Bone marrow (tissue), 2 donors: ENCODE measurements around the gene PTBP3.

ENCODE experiments used
- DNase-seq, 2 donors: peaks; one replicate each; lab custom pipeline; 2025; lab: John Stamatoyannopoulos, UW

The PTBP3 gene

DNA sequence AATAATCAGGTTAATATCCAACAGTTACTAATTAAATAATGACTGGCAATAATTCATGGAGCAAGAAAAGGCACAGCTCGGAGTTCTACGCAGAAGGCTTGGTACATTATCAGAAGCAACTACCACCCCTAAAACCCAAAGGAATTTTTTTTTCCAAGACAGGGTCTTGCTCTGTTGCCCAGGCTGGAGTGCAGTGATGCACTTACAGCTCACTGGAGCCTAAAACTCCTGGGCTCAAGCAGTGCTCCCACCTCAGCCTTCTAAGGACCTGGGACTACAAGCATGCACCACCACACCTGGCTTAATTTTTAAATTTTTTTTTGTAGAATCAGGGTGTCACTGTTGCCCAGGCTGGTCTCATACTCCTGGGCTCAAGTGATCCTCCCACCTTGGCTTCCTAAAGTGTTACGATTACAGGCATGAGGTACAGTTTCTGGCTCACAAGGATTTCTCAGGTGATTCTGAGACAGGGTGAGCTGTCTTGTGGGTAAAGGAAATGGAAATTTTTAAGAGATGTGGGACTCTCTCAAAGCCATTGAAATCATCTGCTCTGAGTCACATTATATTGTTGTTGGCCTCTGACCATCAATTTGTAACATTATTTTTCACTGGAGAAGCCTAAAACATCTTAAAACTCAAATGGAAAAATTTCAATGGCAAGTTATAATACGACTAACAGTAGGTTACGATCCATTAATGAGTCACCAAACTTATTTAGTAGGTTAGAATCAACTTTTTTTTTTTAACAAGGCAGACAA, 26.8 kb upstream of the PTBP3 start:
- no peak for DNase-seq

DNA sequence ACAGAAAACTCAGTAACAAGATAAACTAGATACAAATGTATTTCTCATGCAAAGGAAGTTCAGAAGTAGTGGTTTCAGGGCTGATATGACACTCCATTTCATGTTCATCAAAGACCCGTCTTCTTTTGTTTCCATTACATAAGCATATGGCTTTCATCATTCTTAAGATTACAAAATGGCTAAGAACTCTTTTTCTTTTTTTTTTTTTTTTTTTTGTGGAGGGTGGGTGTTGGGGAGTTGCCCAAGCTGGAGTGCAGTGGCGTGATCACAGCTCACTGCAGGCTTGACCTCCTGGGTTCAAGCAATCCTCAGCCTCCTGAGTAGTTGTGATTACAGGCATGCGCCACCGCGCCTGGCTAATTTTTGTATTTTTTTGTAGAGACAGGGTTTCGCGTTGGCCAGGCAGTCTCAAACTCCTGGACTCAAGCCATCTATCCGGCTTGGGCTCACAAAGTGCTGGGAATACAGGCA, 22.0 kb upstream of the PTBP3 start:
- DNase-seq, result no peak

DNA sequence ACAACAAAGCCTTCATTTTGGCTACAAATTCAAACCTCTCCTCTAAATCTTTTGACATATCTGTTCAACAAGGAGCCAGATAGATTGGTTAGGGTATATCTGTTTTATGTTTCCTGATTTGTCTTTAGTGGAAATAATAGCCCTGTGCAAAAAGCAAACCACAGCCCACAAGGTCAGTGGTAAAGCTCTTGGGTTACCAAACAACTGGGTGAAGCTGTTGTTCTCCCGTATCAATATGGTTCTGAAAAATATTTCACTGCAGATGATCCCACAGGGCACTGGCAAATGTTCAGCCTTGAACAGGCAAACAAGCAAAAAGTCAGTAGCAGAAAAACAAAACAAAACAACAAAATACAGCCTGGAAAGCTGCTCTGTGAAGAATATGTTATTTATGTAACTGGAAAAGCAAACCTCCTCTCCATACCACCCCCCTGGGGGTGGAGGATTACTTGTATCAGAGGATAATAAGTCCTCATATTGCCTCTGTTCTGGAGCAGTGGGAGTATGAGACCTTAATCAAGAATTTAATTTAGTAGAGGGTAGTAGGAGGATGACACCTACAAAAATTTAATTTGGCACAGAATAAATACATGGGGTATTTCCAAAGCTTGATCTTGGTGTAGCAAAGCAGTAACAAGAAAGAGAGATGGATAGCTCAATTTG, 20.8 kb upstream of the PTBP3 start:
- DNase-seq, result no peak

DNA sequence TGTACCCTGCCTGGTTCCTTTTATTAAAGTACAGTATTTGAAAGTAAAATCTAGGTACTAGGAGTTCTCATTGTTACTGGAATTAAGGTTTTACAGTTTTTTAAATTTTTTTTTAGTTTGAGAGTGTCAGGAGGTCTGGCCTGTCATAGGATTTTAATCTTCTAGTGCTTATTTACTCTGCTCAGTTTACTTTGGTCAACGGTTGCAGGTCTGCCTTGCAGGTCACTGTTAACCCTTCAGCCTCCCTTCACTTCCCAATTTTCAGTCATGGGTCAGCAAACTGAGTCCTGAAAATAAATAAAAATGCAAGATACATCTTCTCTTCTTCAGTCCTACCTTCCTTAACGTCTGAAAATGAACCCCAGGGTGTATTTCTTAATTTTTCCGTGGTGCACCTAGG, 18.8 kb upstream of the PTBP3 start:
- no peak for DNase-seq

DNA sequence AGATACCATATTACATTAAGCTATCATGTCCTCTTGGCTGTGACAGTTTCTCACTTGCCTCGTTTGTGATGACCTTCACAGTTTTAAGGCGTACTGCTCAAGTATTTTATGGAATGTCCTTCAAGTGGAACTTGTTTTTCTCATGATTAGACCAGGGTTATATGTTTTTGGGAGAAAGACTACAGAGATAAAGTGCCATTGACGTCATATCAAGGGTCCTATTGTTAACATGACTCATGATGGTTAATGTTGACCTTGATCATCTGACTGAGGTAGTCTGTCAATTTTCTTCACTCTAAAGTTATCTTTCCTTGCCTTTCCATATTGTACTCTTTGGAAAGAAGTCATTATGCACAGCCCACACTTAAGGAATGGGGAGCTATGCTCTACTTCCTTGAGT, 17.8 kb upstream of the PTBP3 start:
- DNase-seq, result no peak

DNA sequence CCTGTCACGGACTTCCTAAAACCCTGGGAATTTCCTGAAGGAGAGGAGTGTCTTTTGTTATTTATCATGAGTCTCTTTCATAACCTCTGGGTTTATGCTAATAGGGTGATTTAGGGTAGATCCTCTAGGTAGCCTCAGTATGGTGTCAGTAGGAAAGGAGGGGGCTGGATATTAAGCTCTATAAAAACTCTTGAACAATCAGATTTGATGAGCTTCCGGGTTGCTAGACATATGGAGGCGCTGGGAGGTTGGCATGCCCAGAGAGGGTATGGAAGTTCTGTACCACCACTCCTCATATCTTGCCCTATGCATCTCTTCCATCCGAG, 15.6 kb upstream of the PTBP3 start:
- no peak for DNase-seq

DNA sequence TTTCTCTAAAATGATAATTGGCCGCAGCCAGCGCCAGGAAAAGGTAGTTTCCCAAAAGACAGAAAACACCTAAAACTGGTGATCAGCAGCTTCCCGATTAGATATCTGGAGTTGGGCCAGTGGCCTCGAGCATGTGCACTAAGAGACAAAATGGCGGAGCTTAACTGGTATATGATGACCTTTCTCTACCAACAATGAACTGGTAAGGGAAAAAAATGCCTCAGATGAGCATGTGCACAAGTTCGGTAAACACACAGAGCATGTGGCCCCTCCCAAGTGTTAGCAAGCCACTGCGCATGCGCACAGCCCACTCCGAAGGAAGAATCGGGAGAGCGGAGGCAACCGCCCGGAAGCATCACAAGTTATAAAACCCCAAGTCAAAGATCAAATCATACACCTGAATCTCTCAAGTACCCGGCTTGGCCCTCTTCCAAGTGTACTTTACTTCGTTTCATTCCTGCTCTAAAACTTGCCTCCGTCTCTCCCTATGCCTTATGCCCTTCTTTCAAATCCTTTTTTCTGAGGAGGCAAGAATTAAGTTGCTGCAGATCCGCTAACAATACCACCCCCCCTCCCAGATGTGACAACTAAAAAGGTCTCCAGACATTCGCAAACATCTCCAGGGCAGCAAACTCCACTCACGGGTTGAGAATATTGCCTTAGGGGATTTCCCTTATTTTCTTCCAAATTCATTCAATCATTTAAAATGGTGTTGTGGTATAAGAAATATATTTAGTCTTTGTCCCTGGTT, 15.0 kb upstream of the PTBP3 start:
- DNase-seq, result peak in 1 of 2 donors; percentile 4

DNA sequence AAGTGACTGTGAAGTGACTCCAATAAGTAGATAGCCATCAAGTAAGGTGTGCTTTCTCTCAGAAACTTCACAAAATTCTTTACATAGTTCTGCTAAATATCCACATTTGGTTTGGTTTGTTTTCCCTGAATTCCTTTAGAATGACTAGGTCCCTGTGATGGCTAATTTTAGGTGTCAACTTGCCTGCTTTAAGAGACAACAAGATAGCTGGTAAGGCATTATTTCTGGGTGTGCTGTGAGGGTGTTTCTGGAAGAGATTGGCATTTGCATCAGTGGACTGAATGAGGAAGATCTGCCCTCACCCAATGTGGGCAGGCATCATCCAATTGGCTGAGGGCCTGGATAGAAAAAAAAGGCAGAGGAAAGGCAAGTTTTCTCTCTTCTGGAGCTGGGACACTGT, 8.3 kb upstream of the PTBP3 start:
- no peak for DNase-seq

DNA sequence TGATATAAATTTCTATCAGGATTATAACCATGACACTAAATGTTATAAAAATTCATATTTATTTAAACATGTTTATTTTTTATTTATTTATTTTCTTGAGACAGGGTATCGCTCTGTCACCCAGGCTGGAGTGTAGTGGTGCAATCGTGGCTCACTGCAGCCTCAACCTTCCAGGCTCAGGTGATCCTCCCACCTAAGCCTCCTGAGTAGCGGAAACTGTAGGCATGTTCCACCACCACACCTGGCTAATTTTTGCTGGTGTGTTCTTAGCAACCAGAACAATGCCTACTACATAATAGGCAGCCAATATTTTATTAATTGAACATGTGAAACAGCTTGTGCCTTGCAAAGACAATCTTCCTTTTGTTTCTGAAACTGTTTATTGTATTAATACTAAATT, 6.5 kb upstream of the PTBP3 start:
- DNase-seq, result no peak

DNA sequence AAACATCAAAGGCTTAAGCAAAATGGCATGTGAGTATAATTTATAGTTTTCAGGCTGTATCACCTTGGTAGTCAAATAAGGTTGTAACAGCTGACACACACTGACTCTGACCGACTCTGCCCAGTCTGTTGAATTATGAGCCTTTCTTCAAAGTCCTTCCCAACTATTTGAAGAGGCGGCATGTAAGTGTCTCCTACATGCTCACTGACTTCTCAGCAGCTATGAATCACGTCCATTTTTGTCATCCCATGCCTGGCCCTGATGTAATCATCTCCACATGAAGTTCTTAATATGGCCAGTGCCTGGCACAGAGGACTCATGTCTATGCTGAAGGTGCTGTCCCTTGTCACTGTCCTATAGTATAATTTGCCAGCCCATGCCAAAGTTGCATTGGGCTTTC, 5.1 kb upstream of the PTBP3 start:
- no peak for DNase-seq

DNA sequence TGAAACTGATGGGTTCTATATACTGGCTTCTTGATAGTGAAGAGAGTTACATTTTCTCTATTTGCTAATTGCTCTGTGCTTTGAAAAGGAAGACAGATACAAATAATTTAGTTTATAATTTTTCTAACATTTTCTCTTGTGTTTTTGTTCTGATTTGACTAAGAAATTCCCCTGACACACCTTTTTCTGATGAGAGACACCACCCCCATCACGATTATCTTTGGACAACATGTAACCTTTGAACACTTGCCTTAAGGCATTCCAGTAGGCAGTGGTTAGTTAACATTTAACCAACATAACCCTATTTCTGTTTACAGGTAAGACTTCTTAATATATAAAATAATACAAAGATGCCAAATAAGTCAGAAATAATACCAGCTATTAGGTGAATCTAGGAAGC, 4.1 kb upstream of the PTBP3 start:
- DNase-seq, result no peak

DNA sequence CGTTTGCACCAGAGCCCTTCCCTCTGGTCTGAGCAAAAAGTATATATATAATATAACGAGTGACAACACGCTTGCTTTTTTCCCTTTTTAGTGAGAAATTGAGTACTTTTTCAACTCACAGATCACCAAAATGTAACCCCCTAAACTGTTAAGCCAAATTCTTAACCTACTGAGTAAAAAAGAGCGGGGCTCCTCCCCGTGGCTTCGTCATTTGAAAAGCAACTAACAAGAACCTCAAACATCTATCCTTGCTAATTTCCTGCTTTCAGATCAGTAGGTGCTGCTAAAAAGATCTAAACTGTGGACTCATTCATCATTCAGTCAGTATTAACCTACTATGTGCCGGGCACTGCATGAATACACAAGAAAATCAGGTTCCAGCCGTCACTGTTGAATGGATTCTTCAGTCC, 1.0 kb upstream of the PTBP3 start:
- peak in 1 of 2 donors; percentile 40 for DNase-seq

DNA sequence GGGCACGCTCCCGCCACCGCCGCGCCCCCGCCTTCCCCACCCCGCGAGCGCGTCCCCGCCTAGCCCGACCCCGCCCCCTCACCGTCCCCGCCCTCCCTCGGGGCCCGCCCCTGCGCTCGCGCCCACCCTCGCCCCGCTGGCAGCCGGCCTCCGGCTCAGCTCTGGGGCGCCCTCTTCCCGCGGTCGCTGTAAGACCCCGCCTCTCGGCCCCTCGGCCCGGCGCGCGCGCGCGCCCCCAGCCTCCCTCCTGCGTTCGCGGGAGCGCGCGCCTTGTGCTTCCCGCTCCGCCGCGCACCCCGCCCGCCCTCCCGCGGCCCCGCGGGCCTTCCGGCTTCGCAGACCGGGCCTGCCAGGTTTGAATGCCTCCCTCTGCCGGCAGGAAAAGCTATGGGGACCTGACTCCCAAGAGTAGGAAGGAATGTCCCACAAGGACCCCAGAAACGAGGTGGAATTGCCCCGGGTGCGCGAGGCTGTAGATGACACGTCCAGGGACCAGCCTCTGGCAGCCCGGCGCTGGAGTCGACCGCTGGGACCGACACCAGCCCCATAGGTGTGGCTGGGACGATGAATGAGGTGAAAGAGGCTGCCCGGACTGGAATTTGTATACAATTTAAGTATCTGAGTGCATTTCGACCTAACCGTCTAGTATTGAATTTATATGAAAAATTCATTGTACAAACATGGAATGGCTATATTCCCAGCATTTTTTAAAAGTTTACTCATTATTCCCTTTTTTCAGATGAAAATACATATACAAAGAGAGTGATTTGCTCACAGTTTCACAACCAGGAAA, 416 bp upstream of the PTBP3 start:
- DNase-seq, result peak; percentile 85

DNA sequence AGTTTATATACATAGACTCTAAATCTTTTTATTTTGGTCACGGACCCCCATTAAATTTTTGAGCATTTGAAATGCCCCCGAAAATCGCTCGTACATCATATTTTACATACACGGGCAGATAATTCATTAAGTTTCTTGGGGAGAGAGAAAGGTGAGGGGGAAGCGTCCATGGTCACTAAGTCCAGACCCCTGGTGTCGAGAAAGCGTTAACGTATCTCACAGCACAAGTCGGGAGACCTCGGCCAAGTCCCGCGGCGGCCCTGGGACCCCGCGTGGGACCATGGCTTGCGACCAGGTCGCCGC, 794 bp downstream of the PTBP3 start:
- no peak for DNase-seq

DNA sequence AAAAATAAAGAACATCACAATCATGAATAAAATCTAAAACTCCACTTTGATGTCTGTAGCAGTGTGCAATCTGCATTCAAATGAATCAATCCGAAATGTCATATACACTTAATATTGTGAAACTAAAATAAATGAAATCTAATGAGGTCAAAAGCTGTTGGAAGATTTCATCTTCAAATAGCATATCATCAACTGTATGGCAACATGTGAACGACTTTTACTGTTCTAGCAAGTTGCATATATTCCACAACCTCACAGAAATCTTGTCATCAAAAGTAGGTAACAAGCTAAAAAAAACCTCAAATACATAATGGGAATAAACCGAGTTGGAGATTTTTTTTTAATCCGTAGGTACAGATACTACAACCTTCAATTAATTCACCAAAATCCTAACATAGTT, 1.2 kb downstream of the PTBP3 start:
- DNase-seq, result no peak

DNA sequence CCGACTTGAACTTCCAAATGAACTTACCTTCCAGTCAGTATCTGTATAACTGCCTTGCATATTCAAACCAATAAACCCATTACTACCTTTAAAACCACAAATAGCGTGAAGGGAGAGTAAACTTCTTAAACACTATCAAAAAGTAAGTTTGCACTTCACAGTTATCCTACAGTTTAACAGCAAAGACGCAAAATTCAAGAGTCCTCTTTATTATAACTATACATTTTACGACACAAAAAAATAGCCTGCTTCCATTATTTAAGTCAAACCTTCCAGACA, 1.8 kb downstream of the PTBP3 start:
- DNase-seq, result no peak

DNA sequence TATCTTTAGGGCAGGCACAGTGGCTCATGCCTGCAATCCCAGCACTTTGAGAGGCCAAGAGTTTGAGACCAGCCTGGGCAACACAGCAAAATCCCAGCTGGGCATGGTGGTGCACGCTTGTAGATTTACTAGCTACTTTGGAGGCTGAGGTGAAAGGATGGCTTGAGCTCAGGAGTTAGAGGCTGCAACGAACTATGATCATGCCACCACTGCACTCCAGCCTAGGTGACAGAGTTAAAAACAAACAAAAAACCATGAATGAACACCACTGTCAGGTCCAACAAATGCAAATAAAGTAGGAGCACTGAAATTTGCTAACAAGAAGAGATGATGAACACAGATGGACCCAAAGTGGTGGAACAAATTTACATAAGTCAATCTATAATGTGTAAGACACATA, 4.9 kb downstream of the PTBP3 start:
- no peak for DNase-seq

DNA sequence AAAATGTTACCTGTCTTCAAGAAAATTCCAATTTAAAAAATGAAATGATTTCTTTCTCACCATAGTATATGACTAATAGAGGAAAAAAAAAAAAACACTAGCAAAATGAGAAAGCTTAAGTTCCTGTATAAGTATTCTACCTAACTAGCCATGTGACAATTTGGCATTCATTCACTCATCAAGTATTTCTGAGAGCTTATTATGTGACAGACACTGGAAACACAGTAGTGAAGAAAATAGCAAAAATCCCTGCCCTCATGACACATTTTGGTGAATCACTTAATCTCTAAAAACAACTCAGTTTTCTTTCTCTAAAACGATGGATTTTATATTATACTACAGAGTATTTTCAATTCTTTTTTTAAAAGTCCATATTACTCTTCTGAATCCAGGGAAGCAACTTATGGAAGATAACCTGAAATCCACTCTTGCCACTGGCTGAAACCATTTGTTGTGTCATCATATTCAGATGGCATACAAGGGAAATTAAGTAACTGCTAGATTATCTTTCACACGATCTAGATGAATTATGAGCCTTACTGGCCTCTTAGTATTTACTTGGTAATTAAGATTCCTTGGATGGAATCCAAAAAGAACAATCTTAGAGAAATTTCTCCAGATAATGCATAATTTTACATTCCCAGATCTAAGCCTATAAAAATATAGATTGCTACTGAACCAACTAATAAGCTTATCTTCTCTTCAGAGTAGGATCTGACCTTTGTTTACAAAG, 5.5 kb downstream of the PTBP3 start:
- DNase-seq, result no peak

DNA sequence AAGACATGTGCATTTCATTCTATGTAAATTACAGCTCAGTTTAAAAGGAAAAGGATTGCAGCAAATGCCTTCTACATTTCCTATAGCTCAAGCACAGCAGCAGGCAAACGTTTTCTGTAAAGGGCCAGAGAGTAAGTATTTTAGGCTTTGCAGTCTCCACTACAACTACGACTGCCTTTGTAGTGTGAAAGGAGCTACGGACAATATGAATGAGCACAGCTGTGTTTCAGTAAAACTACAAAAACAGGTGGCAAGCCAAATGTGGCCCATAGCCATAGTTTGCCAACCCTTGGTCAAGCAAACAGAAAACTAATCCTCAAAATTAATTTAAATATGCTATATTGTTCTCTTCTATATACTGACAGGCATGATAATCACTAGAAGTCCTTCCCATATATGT, 7.2 kb downstream of the PTBP3 start:
- DNase-seq, result no peak

DNA sequence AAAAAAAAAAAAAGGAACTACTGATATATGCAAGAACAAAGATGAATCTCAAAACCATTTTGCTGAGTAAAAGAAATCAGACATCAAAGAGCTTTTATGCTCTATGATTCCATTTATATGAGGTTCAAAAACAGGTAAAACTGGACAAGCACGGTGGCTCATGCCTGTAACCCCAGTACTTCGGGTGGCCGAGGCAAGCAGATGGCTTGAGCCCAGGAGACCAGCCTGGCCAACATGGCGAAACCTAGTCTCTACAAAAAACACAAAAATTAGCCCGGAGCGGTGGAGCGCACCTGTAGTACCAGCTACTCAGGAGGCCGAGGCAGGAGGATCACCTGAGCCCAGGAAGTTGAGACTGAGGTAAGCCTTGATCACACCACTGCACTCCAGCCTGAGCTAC, 7.8 kb downstream of the PTBP3 start:
- DNase-seq, result no peak

DNA sequence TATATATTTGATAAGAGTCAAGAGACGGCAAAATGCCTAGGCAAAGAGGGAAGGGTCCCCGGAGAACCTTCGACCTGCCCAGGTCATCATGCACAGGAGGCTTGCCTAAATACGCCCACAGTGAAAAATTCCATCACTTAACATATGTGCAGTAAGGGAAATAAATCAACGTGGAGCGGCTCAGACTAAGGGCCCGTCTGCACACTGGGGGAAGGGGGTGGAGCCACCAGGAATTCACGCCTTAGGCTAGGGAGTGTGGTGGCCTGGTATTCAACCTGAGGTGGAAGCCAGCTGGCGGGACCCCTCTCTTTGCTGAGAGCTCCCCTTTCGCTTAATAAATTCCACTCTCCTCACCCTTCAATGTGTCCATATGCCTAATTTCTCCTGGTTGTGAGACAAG, 8.3 kb downstream of the PTBP3 start:
- no peak for DNase-seq

DNA sequence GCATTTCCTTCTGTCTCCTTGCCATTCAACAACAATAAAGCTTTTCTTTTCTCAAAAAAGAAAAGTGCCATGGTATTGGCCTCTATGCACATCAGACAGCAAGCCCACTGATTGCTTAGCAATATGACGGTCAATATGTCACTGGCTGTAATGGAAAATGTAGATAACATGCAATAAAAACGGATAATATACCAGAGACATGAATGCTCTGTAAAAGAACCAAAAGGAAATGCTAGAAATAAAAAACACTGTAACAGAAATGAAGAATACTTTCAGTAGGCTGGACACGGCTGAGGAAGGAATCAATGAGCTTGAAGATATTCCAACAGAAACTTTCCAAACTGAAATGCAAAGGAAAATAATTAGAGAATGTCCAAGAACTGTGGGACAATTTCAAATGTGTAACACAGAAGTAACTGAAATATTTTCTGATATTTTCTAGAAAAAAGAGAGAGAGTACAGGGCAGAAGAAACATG, 10.0 kb downstream of the PTBP3 start:
- no peak for DNase-seq
